ENCODE data around the gene GRID2. TPM values are rescaled to one million over a fixed set of nuclear protein-coding genes. Genes with fewer than 3 reads are reported as not detected.

Gene GRID2
- total RNA-seq, 1 donor from 2014 or later, result not detected

GRCh38 chr4:92872604-92873003, 568.8 kb downstream of the GRID2 start:
- intact Hi-C loops (cut with DNase I), result no loop called here
- no peak for ATAC-seq
- Histone ChIP-seq H3K9me3 (no peaks in the 10 kb centered on the region), H3K27me3 (ENCODE audit: low read depth) (no peaks in the 10 kb centered on the region), H3K36me3 (no peaks in the 10 kb centered on the region), H3K27ac (no peak overlapping the region), H3K4me3 (no peak overlapping the region), H3K4me1 (no peaks in the 10 kb centered on the region)
- TF ChIP-seq CTCF (IDR thresholded peaks at IDR 0.05), result no peak
- no peak for DNase-seq

DNA sequence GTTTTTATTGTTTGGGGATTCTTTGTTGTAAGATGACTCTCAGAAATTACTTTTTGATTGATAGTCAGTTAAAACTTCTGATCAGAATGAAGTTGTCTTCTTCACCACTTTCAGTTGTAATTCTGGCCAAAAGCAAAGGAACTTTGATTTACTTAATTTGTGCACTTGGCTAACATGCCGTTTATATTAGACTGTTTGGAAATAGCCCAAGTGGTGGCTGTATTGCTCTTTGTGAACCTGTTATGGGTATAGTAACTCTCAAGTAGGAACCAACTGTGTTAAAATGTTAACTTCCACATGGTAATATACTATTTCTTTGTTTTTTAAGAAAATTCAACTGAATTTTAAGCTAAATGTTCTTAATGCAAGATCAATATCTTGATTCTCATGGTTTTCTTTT, 581.9 kb downstream of the GRID2 start:
- Histone ChIP-seq H3K4me1 (no peaks in the 10 kb centered on the region), H3K27me3 (ENCODE audit: low read depth) (no peaks in the 10 kb centered on the region), H3K36me3 (no peaks in the 10 kb centered on the region), H3K9me3 (no peaks in the 10 kb centered on the region), H3K27ac (no peak overlapping the region), H3K4me3 (no peak overlapping the region)
- TF ChIP-seq CTCF (IDR thresholded peaks at IDR 0.05), result no peak
- ATAC-seq, result no peak
- no peak for DNase-seq
- intact Hi-C loops (cut with DNase I), result no loop called here

DNA sequence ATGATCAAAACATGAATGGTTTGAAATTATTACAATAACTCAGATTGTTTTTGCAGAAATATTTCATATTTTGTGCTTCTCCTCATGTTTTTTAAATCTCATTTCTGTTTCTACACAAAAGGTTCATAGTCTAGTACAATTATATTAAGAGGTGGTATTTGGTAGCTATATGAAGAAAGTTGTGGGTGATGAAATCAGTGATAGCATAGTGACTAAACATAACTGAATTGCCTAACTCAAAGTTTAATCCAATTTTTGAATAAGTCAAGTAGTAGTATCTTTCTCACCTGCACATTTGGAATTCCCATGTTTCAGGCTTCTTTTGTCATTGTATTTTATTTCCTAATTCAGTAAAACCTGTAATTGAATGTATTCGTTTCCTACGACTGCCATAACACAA, 648.7 kb downstream of the GRID2 start:
- Histone ChIP-seq H3K36me3 (no peaks in the 10 kb centered on the region), H3K4me1 (no peaks in the 10 kb centered on the region), H3K4me3 (no peak overlapping the region), H3K9me3 (no peaks in the 10 kb centered on the region), H3K27ac (no peak overlapping the region), H3K27me3 (ENCODE audit: low read depth) (no peaks in the 10 kb centered on the region)
- ATAC-seq (no peak), DNase-seq (no peak)
- intact Hi-C loops (cut with DNase I), result no loop called here
- no peak for TF ChIP-seq CTCF (IDR thresholded peaks at IDR 0.05)

GRCh38 chr4:92952897-92953296, 649.1 kb downstream of the GRID2 start:
- H3K27me3 ChIP-seq (ENCODE audit: low read depth), result no peaks in the 10 kb centered on the region
- ATAC-seq (no peak), DNase-seq (no peak)
- intact Hi-C loops (cut with DNase I), result no loop called here
- no peaks in the 10 kb centered on the region for H3K9me3 ChIP-seq
- H3K27ac ChIP-seq, result no peak overlapping the region
- no peak for TF ChIP-seq CTCF (IDR thresholded peaks at IDR 0.05)
- no peak overlapping the region for H3K4me3 ChIP-seq
- H3K4me1 ChIP-seq, result no peaks in the 10 kb centered on the region
- H3K36me3 ChIP-seq, result no peaks in the 10 kb centered on the region

GRCh38 chr4:92953462-92953861, 649.7 kb downstream of the GRID2 start:
- H3K36me3 ChIP-seq, result no peaks in the 10 kb centered on the region
- no peak overlapping the region for H3K4me3 ChIP-seq
- no peak for DNase-seq
- H3K4me1 ChIP-seq, result no peaks in the 10 kb centered on the region
- TF ChIP-seq CTCF (IDR thresholded peaks at IDR 0.05), result no peak
- H3K27me3 ChIP-seq (ENCODE audit: low read depth), result no peaks in the 10 kb centered on the region
- no peak overlapping the region for H3K27ac ChIP-seq
- H3K9me3 ChIP-seq, result no peaks in the 10 kb centered on the region
- intact Hi-C loops (cut with DNase I), result no loop called here
- ATAC-seq, result no peak

DNA sequence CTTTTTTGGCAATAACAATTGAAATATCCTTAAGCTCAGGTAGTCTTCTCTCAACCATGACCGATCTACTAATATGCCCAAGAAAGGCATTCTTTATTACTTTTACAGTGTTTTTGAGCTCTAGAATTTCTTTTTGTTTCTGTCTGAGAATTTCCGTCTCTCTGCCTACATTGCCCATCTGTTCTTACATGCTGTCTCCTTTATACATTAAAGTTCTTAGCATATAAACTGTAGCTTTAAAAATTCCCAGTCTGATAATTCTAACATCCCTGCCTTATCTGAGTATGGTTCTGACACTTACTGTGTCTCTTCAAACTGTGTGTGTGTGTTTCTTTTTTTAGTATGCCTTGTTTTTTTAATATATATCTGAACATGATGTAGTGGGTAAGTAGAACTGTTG, 658.1 kb downstream of the GRID2 start:
- ATAC-seq (no peak), DNase-seq (no peak)
- TF ChIP-seq CTCF (IDR thresholded peaks at IDR 0.05), result no peak
- Histone ChIP-seq H3K4me3 (no peak overlapping the region), H3K9me3 (no peaks in the 10 kb centered on the region), H3K27me3 (ENCODE audit: low read depth) (no peaks in the 10 kb centered on the region), H3K27ac (no peak overlapping the region), H3K4me1 (no peaks in the 10 kb centered on the region), H3K36me3 (no peaks in the 10 kb centered on the region)
- intact Hi-C loops (cut with DNase I), result no loop called here

Measured in lower lobe of right lung (tissue), 2 donors.